IMR-90 (cell line): Measurements from ENCODE around the gene PCDHB8. TPM values are rescaled to one million over a fixed set of nuclear protein-coding genes. Genes with fewer than 3 reads are reported as not detected.

Experiments
- ATAC-seq: fragments of 200-7000 bp; cut with Tn5 transposase; 2 replicates; pipeline ENCODE4 v1.9.1; 2020; ENCODE audit warnings: low read depth, mild to moderate bottlenecking, moderate library complexity
- BruUV-seq: library from RNA; stranded (reverse); fragments of 400-500 nt; replicated peaks from 2 replicates; lab custom pipeline; 2021; lab: Mats Ljungman, UMichigan
- CTCF ChIA-PET: fragments of 300-600 bp; formaldehyde crosslinking; extraction: SDS; loops from one replicate; lab custom pipeline; 2021; ENCODE audit warnings: antibody characterized with exemption; lab: Yijun Ruan, JAX
- POLR2A ChIA-PET: fragments of 300-600 bp; sonication (Branson Sonifier 250); formaldehyde crosslinking; loops from one replicate; lab custom pipeline; 2022; ENCODE audit warnings: antibody characterized with exemption; ENCODE audit not compliant: unreplicated experiment; lab: Charles Lee
- DNase-seq: peaks from one replicate; pipeline ENCODE4 v3.0.0; 2013
- H2AFZ ChIP-seq: replicated peaks from 2 replicates; pipeline ENCODE3; 2013; ENCODE audit warnings: low read length, mild to moderate bottlenecking; ENCODE audit not compliant: poor library complexity
- H2AK5ac ChIP-seq: 2 replicates; pipeline ENCODE4 v1.6.1; 2013; ENCODE audit warnings: low read depth, low read length, inconsistent platforms
- H2AK9ac ChIP-seq: replicated peaks from 2 replicates; pipeline ENCODE3; 2013; ENCODE audit warnings: mild to moderate bottlenecking, low read depth, low read length, moderate library complexity; ENCODE audit not compliant: poor library complexity
- H2BK120ac ChIP-seq: 2 replicates; pipeline ENCODE4 v1.6.1; 2013; ENCODE audit warnings: low read depth, low read length, inconsistent platforms
- H2BK15ac ChIP-seq: 3 replicates; pipeline ENCODE4 v1.6.1; 2013; ENCODE audit warnings: low read depth, low read length, inconsistent platforms
- H2BK20ac ChIP-seq: 2 replicates; pipeline ENCODE4 v1.6.1; 2013; ENCODE audit warnings: low read depth, mild to moderate bottlenecking, inconsistent platforms, low read length, moderate library complexity
- H2BK5ac ChIP-seq: 2 replicates; pipeline ENCODE4 v1.6.1; 2013; ENCODE audit warnings: mild to moderate bottlenecking, low read depth, low read length, inconsistent platforms; ENCODE audit not compliant: poor library complexity, severe bottlenecking
- H3K14ac ChIP-seq: replicated peaks from 2 replicates; pipeline ENCODE4 v1.6.1; 2013; ENCODE audit warnings: low read depth, low read length, inconsistent platforms
- H3K18ac ChIP-seq: 2 replicates; pipeline ENCODE4 v1.6.1; 2013; ENCODE audit warnings: low read depth, low read length, control low read depth
- H3K23ac ChIP-seq: 2 replicates; pipeline ENCODE4 v1.6.1; 2013; ENCODE audit warnings: low read depth, low read length, inconsistent platforms
- H3K27ac ChIP-seq: 2 replicates; pipeline ENCODE4 v1.5.1; 2013; ENCODE audit warnings: mild to moderate bottlenecking, control low read depth, low read length; ENCODE audit not compliant: insufficient read depth
- H3K27me3 ChIP-seq: 2 replicates; pipeline ENCODE4 v1.6.1; 2013; ENCODE audit warnings: low read length; ENCODE audit not compliant: control insufficient read depth, insufficient read depth
- H3K36me3 ChIP-seq: 2 replicates; pipeline ENCODE4 v1.6.1; 2013; ENCODE audit warnings: low read length, mixed read lengths; ENCODE audit not compliant: control insufficient read depth, insufficient read depth
- H3K4ac ChIP-seq: 2 replicates; pipeline ENCODE4 v1.6.1; 2013; ENCODE audit warnings: low read depth, low read length, inconsistent platforms
- H3K4me1 ChIP-seq: 2 replicates; pipeline ENCODE4 v1.6.1; 2013; ENCODE audit warnings: low read length, mixed read lengths; ENCODE audit not compliant: control insufficient read depth, insufficient read depth
- H3K4me2 ChIP-seq: 2 replicates; pipeline ENCODE4 v1.6.1; 2013; ENCODE audit warnings: low read depth, mild to moderate bottlenecking, control low read depth, low read length, moderate library complexity
- H3K4me3 ChIP-seq: 2 replicates; pipeline ENCODE4 v1.5.1; 2013; ENCODE audit warnings: low read depth, mild to moderate bottlenecking, control low read depth, low read length, moderate library complexity; ENCODE audit not compliant: insufficient read depth
- H3K56ac ChIP-seq: 2 replicates; pipeline ENCODE4 v1.6.1; 2013; ENCODE audit warnings: low read length, inconsistent platforms; ENCODE audit not compliant: insufficient read depth; ENCODE audit errors: extremely low read depth
- H3K79me1 ChIP-seq, 2 experiments: 2 replicates each; pipeline ENCODE4 v1.6.1; 2013; ENCODE audit warnings: low read length in 2 of 2, inconsistent platforms in 1 of 2, low read depth in 1 of 2
- H3K9ac ChIP-seq: 2 replicates; pipeline ENCODE4 v1.6.1; 2013; ENCODE audit warnings: low read depth, low read length, control low read depth
- H3K9me1 ChIP-seq: 2 replicates; pipeline ENCODE4 v1.6.1; 2013; ENCODE audit warnings: low read length, inconsistent platforms; ENCODE audit not compliant: insufficient read depth
- H3K9me3 ChIP-seq: 2 replicates; pipeline ENCODE4 v1.6.1; 2013; ENCODE audit warnings: low read length; ENCODE audit not compliant: control insufficient read depth, insufficient read depth
- H4K20me1 ChIP-seq: 2 replicates; pipeline ENCODE4 v1.6.1; 2013; ENCODE audit warnings: low read length, inconsistent platforms; ENCODE audit not compliant: insufficient read depth
- H4K5ac ChIP-seq: 2 replicates; pipeline ENCODE4 v1.6.1; 2013; ENCODE audit warnings: mild to moderate bottlenecking, low read depth, low read length, control low read depth
- H4K8ac ChIP-seq, 2 experiments: 2 replicates each; pipeline ENCODE4 v1.6.1; 2013; ENCODE audit warnings: low read depth in 2 of 2, low read length in 2 of 2, control low read depth in 1 of 2, inconsistent platforms in 1 of 2
- H4K91ac ChIP-seq: 2 replicates; pipeline ENCODE4 v1.6.1; 2013; ENCODE audit warnings: low read depth, low read length, inconsistent platforms; ENCODE audit not compliant: insufficient read depth
- BHLHE40 ChIP-seq: fragments of 150-350 bp; IDR thresholded peaks from 2 replicates; pipeline ENCODE4 v1.6.1; 2016; ENCODE audit warnings: mild to moderate bottlenecking, low read depth, low read length
- CEBPB ChIP-seq: IDR thresholded peaks from 2 replicates; pipeline ENCODE4 v1.6.1; 2012; ENCODE audit warnings: low read depth, low read length, improper control_type of control experiment
- CHD1 ChIP-seq: IDR thresholded peaks from 2 replicates; pipeline ENCODE4 v1.6.1; 2012; ENCODE audit warnings: low read depth, low read length, improper control_type of control experiment
- FOS ChIP-seq: fragments of 150-350 bp; IDR thresholded peaks from 2 replicates; pipeline ENCODE4 v1.6.1; 2016; ENCODE audit warnings: low read depth, low read length
- MAFK ChIP-seq: IDR thresholded peaks from 2 replicates; pipeline ENCODE4 v1.6.1; 2012; ENCODE audit warnings: low read depth, low read length, improper control_type of control experiment
- MAZ ChIP-seq: IDR thresholded peaks from 2 replicates; pipeline ENCODE4 v1.6.1; 2012; ENCODE audit warnings: low read depth, mild to moderate bottlenecking, low read length, improper control_type of control experiment, moderate library complexity, borderline replicate concordance
- MXI1 ChIP-seq: IDR thresholded peaks from 2 replicates; pipeline ENCODE4 v1.6.1; 2012; ENCODE audit warnings: low read depth, mild to moderate bottlenecking, low read length, moderate library complexity, borderline replicate concordance
- NFE2L2 ChIP-seq: fragments of 150-350 bp; IDR thresholded peaks from 2 replicates; pipeline ENCODE4 v1.6.1; 2016; ENCODE audit warnings: low read depth, mild to moderate bottlenecking, low read length
- POLR2A ChIP-seq: IDR thresholded peaks from 2 replicates; pipeline ENCODE4 v1.6.1; 2012; ENCODE audit warnings: mild to moderate bottlenecking, low read depth, low read length
- RAD21 ChIP-seq: IDR thresholded peaks from 2 replicates; pipeline ENCODE4 v1.6.1; 2012; ENCODE audit warnings: low read length, improper control_type of control experiment
- RCOR1 ChIP-seq: IDR thresholded peaks from 2 replicates; pipeline ENCODE4 v1.6.1; 2012; ENCODE audit warnings: mild to moderate bottlenecking, low read length, improper control_type of control experiment; ENCODE audit not compliant: insufficient replicate concordance
- RFX5 ChIP-seq: IDR thresholded peaks from 2 replicates; pipeline ENCODE4 v1.8.0; 2012; ENCODE audit warnings: low read depth, mild to moderate bottlenecking, low read length, moderate library complexity
- SMC3 ChIP-seq: fragments of 150-350 bp; IDR thresholded peaks from 2 replicates; pipeline ENCODE4 v1.6.1; 2016; ENCODE audit warnings: low read depth, mild to moderate bottlenecking, antibody characterized with exemption, low read length, moderate library complexity
- WGBS, 2 experiments: methylation state at CpG; one replicate each; pipeline versions ENCODE4 v1.1.5 to v1.1.7; 2013; ENCODE audit warnings: missing lambda C conversion rate in 2 of 2; ENCODE audit not compliant: insufficient read length in 1 of 2; ENCODE audit errors: extremely low coverage in 2 of 2; 5-methylcytosine and 5-hydroxymethylcytosine counted together
- dilution Hi-C: fragments of 300-500 bp; cut with HindIII; formaldehyde crosslinking; loops from one replicate; pipeline ENCODE4 v1.14.3; 2018; ENCODE audit warnings: low sequenced_read_pairs; ENCODE audit not compliant: unreplicated experiment
- in situ Hi-C: fragments of 300-500 bp; cut with MboI; formaldehyde crosslinking; loops from 3 replicates; pipeline ENCODE4 v1.14.3; 2019; ENCODE audit warnings: low sequenced_read_pairs, inconsistent platforms, mixed read lengths
- intact Hi-C: fragments of 100-400 bp; cut with micrococcal nuclease; formaldehyde crosslinking; loops from 2 replicates; pipeline ENCODE4 v1.10.0; 2022
- polyA plus RNA-seq, 3 experiments: library from polyadenylated mRNA; depleted of rRNA; stranded (reverse); fragments of >200 nt; gene quantifications; 2 replicates each; pipeline ENCODE4 v1.2.3, GENCODE V29; 2012; ENCODE audit warnings: low replicate concordance in 1 of 3
- total RNA-seq: library from RNA; depleted of rRNA; stranded (reverse); fragments of >200 nt; gene quantifications from 2 replicates; pipeline ENCODE4 v1.2.3, GENCODE V29; 2012
- TF ChIP-seq, protein P1 (sequence below): conservative IDR thresholded peaks from 2 replicates; pipeline ENCODE4 v1.5.1; 2012; ENCODE audit warnings: mild to moderate bottlenecking, low read depth, low read length, improper control_type of control experiment
- TF ChIP-seq, protein P2 (sequence below): fragments of 150-350 bp; IDR thresholded peaks from 2 replicates; pipeline ENCODE4 v1.6.1; 2017; ENCODE audit warnings: mild to moderate bottlenecking, antibody characterized with exemption, low read length, low read depth

PCDHB8 gene
- total and polyA plus RNA-seq, 2 of the 4 experiments (the other 2 are of a cell fraction), result 0.07 to 0.18 TPM

GRCh38 chr5:141150224-141150992 lies 27.2 kb upstream of the PCDHB8 start (continued):
- TF ChIP-seq, protein P1, sequence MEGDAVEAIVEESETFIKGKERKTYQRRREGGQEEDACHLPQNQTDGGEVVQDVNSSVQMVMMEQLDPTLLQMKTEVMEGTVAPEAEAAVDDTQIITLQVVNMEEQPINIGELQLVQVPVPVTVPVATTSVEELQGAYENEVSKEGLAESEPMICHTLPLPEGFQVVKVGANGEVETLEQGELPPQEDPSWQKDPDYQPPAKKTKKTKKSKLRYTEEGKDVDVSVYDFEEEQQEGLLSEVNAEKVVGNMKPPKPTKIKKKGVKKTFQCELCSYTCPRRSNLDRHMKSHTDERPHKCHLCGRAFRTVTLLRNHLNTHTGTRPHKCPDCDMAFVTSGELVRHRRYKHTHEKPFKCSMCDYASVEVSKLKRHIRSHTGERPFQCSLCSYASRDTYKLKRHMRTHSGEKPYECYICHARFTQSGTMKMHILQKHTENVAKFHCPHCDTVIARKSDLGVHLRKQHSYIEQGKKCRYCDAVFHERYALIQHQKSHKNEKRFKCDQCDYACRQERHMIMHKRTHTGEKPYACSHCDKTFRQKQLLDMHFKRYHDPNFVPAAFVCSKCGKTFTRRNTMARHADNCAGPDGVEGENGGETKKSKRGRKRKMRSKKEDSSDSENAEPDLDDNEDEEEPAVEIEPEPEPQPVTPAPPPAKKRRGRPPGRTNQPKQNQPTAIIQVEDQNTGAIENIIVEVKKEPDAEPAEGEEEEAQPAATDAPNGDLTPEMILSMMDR, result no peak

GRCh38 chr5:141150993-141151325 lies 26.6 kb upstream of the PCDHB8 start:
- intact Hi-C loops, result no loop called here
- H3K27ac ChIP-seq, result no peak overlapping the region
- no peak overlapping the region for H2AK5ac ChIP-seq
- in situ Hi-C loops, result no loop called here
- no peaks in the 10 kb centered on the region for H3K36me3 ChIP-seq
- H3K23ac ChIP-seq, result no peak overlapping the region
- no peaks in the 10 kb centered on the region for H3K79me1 ChIP-seq
- H3K9me1 ChIP-seq, result no peaks in the 10 kb centered on the region
- H3K4me1 ChIP-seq, result no peaks in the 10 kb centered on the region
- H4K20me1 ChIP-seq, result no peaks in the 10 kb centered on the region
- H3K4ac ChIP-seq, result no peak overlapping the region
- no peak overlapping the region for H2BK5ac ChIP-seq
- no peak overlapping the region for H3K4me3 ChIP-seq
- no peak for TF ChIP-seq CHD1
- TF ChIP-seq RFX5, result no peak
- no peak for TF ChIP-seq MXI1
- TF ChIP-seq FOS, result no peak
- no peak for TF ChIP-seq MAFK
- TF ChIP-seq NFE2L2, result no peak
- no peak for TF ChIP-seq POLR2A
- TF ChIP-seq SMC3, result no peak
- no peak for TF ChIP-seq BHLHE40
- no peak for TF ChIP-seq RCOR1
- TF ChIP-seq MAZ, result no peak
- no peak for TF ChIP-seq RAD21
- no peak for TF ChIP-seq CEBPB
- TF ChIP-seq, protein P2, sequence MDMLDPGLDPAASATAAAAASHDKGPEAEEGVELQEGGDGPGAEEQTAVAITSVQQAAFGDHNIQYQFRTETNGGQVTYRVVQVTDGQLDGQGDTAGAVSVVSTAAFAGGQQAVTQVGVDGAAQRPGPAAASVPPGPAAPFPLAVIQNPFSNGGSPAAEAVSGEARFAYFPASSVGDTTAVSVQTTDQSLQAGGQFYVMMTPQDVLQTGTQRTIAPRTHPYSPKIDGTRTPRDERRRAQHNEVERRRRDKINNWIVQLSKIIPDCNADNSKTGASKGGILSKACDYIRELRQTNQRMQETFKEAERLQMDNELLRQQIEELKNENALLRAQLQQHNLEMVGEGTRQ, result no peak
- no peak overlapping the region for H2BK120ac ChIP-seq
- ChIA-PET CTCF (no interaction called here), POLR2A (no interaction called here)
- dilution Hi-C loops, result no loop called here
- H2BK15ac ChIP-seq, result no peak overlapping the region
- no peak overlapping the region for H4K5ac ChIP-seq
- no peak overlapping the region for H3K9ac ChIP-seq
- no peak overlapping the region for H3K18ac ChIP-seq
- ATAC-seq (no peak), DNase-seq (no peak)
- H2AFZ ChIP-seq, result peak overlapping the region; percentile 11
- no peak overlapping the region for H2AK9ac ChIP-seq
- no peak overlapping the region for H4K91ac ChIP-seq
- no peak overlapping the region for H2BK20ac ChIP-seq
- no peak overlapping the region for H3K14ac ChIP-seq
- no TSS peak for BruUV-seq
- H3K9me3 ChIP-seq, result peaks cover 15% of the 10 kb centered on the region; the same call in 1 of the 2 replicates
- H3K4me2 ChIP-seq, result no peak overlapping the region
- no peak overlapping the region for H3K56ac ChIP-seq
- H4K8ac ChIP-seq, result no peak overlapping the region
- 40% methylated on average over 6 of the region's 13 CpGs; no CpG with 5 or more reads in 1 of the 2 experiments for WGBS, 2 experiments
- H3K27me3 ChIP-seq, result no peaks in the 10 kb centered on the region
